Caco-2 (cell line): ENCODE measurements around the gene LMF2. TPM values are rescaled to one million over a fixed set of nuclear protein-coding genes. Genes with fewer than 3 reads are reported as not detected.

Source experiments
- BruUV-seq: library from RNA; stranded (reverse); fragments of 400-500 nt; replicated peaks from 2 replicates; lab custom pipeline; 2021; lab: Mats Ljungman, UMichigan
- CTCF ChIA-PET: fragments of 300-600 bp; sonication (Branson Sonifier 250); formaldehyde crosslinking; loops from one replicate; lab custom pipeline; 2022; ENCODE audit warnings: antibody characterized with exemption; lab: Charles Lee
- POLR2A ChIA-PET: fragments of 300-600 bp; sonication (Branson Sonifier 250); formaldehyde crosslinking; loops from one replicate; lab custom pipeline; 2022; ENCODE audit warnings: antibody characterized with exemption; lab: Charles Lee
- DNase-seq, 2 experiments: peaks; one replicate each; pipeline versions ENCODE4 v3.0.0 to v3.0.0-alpha.2; 2020 to 2022
- H3K27me3 ChIP-seq: replicated peaks from 2 replicates; pipeline ENCODE4 v1.6.0; 2011; ENCODE audit warnings: low read length; ENCODE audit not compliant: control insufficient read depth, insufficient read depth
- H3K36me3 ChIP-seq: 2 replicates; pipeline ENCODE4 v1.5.1; 2011; ENCODE audit warnings: low read length; ENCODE audit not compliant: control insufficient read depth, insufficient read depth
- H3K4me1 ChIP-seq: fragments of 250-450 bp; sonication (Bioruptor Pico); 2 replicates; pipeline ENCODE4 v1.5.1; 2020; ENCODE audit warnings: mild to moderate bottlenecking
- H3K4me3 ChIP-seq: 2 replicates; pipeline ENCODE4 v1.5.1; 2011; ENCODE audit warnings: low read depth, mild to moderate bottlenecking, control low read depth, low read length
- H3K9me3 ChIP-seq: fragments of 250-450 bp; sonication (Bioruptor Pico); 2 replicates; pipeline ENCODE4 v1.5.1; 2020; ENCODE audit warnings: mild to moderate bottlenecking, moderate library complexity
- H3K27ac Mint-ChIP-seq: one replicate; pipeline ENCODE4 v1.8.0; 2022; ENCODE audit warnings: mixed read lengths; ENCODE audit not compliant: unreplicated experiment
- H3K27me3 Mint-ChIP-seq: one replicate; pipeline ENCODE4 v1.8.0; 2022; ENCODE audit warnings: mixed read lengths; ENCODE audit not compliant: insufficient read depth, unreplicated experiment
- H3K36me3 Mint-ChIP-seq: one replicate; pipeline ENCODE4 v1.8.0; 2022; ENCODE audit warnings: mild to moderate bottlenecking, mixed read lengths; ENCODE audit not compliant: insufficient read depth, unreplicated experiment
- H3K4me1 Mint-ChIP-seq: one replicate; pipeline ENCODE4 v1.8.0; 2022; ENCODE audit warnings: low read depth, mixed read lengths; ENCODE audit not compliant: unreplicated experiment
- H3K4me3 Mint-ChIP-seq: one replicate; pipeline ENCODE4 v1.8.0; 2022; ENCODE audit warnings: mild to moderate bottlenecking, moderate library complexity, mixed read lengths; ENCODE audit not compliant: unreplicated experiment
- H3K9me3 Mint-ChIP-seq: one replicate; pipeline ENCODE4 v1.8.0; 2022; ENCODE audit warnings: mixed read lengths; ENCODE audit not compliant: unreplicated experiment
- CTCF ChIP-seq, 2 experiments: fragments of 200-600 bp in 1 of 2; IDR thresholded peaks; 1 replicate in 1 of 2; 2 replicates in 1 of 2; pipeline versions ENCODE4 v1.5.1 to v1.8.0; 2011 to 2022; ENCODE audit warnings: antibody characterized with exemption in 1 of 2, control low read depth in 1 of 2, inconsistent platforms in 1 of 2, low read depth in 1 of 2, low read length in 1 of 2, mild to moderate bottlenecking in 1 of 2, moderate library complexity in 1 of 2; ENCODE audit not compliant: insufficient read depth in 1 of 2, severe bottlenecking in 1 of 2, unreplicated experiment in 1 of 2
- intact Hi-C: fragments of 100-400 bp; cut with micrococcal nuclease; formaldehyde crosslinking; loops from one replicate; pipeline ENCODE4 v1.10.0; 2022; ENCODE audit not compliant: unreplicated experiment
- total RNA-seq: library from RNA; stranded (reverse); gene quantifications from 2 replicates; pipeline ENCODE4 v1.2.3, GENCODE V29; 2022

LMF2 gene
- total RNA-seq, 1 experiment from 2014 or later, result 68.8 TPM

GRCh38 chr22:50479721-50480120 is 27.8 kb downstream of the LMF2 start:
- Histone ChIP-seq H3K27me3 (no peaks in the 10 kb centered on the region), H3K36me3 (no peaks in the 10 kb centered on the region), H3K4me1 (peaks cover 15% of the 10 kb centered on the region), H3K4me3 (no peak overlapping the region), H3K9me3 (no peaks in the 10 kb centered on the region)
- Mint-ChIP-seq H3K27me3 (no peaks in the 10 kb centered on the region), H3K36me3 (peaks cover 4% of the 10 kb centered on the region), H3K9me3 (no peaks in the 10 kb centered on the region), H3K4me1 (peaks cover 6% of the 10 kb centered on the region), H3K27ac (no peak overlapping the region), H3K4me3 (peak overlapping the region; percentile 77)
- CTCF ChIA-PET, result no interaction called here
- no TSS peak for BruUV-seq
- POLR2A ChIA-PET, result no interaction called here
- intact Hi-C loops, result no loop called here
- DNase-seq, result no peak
- TF ChIP-seq CTCF (IDR thresholded peaks at IDR 0.05; ENCODE audit: insufficient read depth in 1 of 2, low read depth in 1 of 2, low read length in 1 of 2, severe bottlenecking in 1 of 2, unreplicated experiment in 1 of 2), result no peak

- no peak for TF ChIP-seq CTCF (IDR thresholded peaks at IDR 0.05; ENCODE audit: insufficient read depth in 1 of 2, low read depth in 1 of 2, low read length in 1 of 2, severe bottlenecking in 1 of 2, unreplicated experiment in 1 of 2)
- no peak for DNase-seq
- no TSS peak for BruUV-seq
- H3K4me3 Mint-ChIP-seq, result no peak overlapping the region
- Histone ChIP-seq H3K4me3 (no peak overlapping the region), H3K4me1 (peaks cover 18% of the 10 kb centered on the region), H3K9me3 (no peaks in the 10 kb centered on the region), H3K27me3 (no peaks in the 10 kb centered on the region), H3K36me3 (no peaks in the 10 kb centered on the region)
- POLR2A ChIA-PET, result no interaction called here
- intact Hi-C loops, result no loop called here
- CTCF ChIA-PET, result no interaction called here
- H3K27ac Mint-ChIP-seq, result no peak overlapping the region
- H3K4me1 Mint-ChIP-seq, result peaks cover 21% of the 10 kb centered on the region
- H3K9me3 Mint-ChIP-seq, result no peaks in the 10 kb centered on the region
- no peaks in the 10 kb centered on the region for H3K36me3 Mint-ChIP-seq
- H3K27me3 Mint-ChIP-seq, result no peaks in the 10 kb centered on the region
Observed at GRCh38 chr22:50477923-50478322, 29.6 kb downstream of the LMF2 start.

GRCh38 chr22:50476868-50477267 is 30.6 kb downstream of the LMF2 start:
- no peaks in the 10 kb centered on the region for H3K9me3 ChIP-seq
- no peaks in the 10 kb centered on the region for H3K27me3 ChIP-seq
- H3K27me3 Mint-ChIP-seq, result no peaks in the 10 kb centered on the region
- peaks cover 24% of the 10 kb centered on the region for H3K4me1 Mint-ChIP-seq
- no peaks in the 10 kb centered on the region for H3K9me3 Mint-ChIP-seq
- DNase-seq, result no peak
- H3K27ac Mint-ChIP-seq, result no peak overlapping the region
- ChIA-PET CTCF (no interaction called here), POLR2A (no interaction called here)
- peaks cover 24% of the 10 kb centered on the region for H3K4me1 ChIP-seq
- H3K4me3 ChIP-seq, result no peak overlapping the region
- peaks cover 4% of the 10 kb centered on the region; the same call in 1 of the 2 replicates for H3K36me3 ChIP-seq
- no peak overlapping the region for H3K4me3 Mint-ChIP-seq
- BruUV-seq, result no TSS peak
- H3K36me3 Mint-ChIP-seq, result no peaks in the 10 kb centered on the region
- intact Hi-C loops, result no loop called here
- TF ChIP-seq CTCF (IDR thresholded peaks at IDR 0.05; ENCODE audit: insufficient read depth in 1 of 2, low read depth in 1 of 2, low read length in 1 of 2, severe bottlenecking in 1 of 2, unreplicated experiment in 1 of 2), result no peak
